ENCODE data around the gene NBEAL2.

GRCh38 chr3:47001731-47002170, 22.3 kb downstream of the NBEAL2 start:
- TF ChIP-seq TAF1 (IDR thresholded peaks at IDR 0.05; ENCODE audit: borderline replicate concordance, low read depth, low read length) (no peak), POLR2A (IDR thresholded peaks at IDR 0.05; ENCODE audit: low read depth, low read length) (no peak), POLR2AphosphoS5 (IDR thresholded peaks at IDR 0.05; ENCODE audit: low read depth, low read length) (no peak)

Measured in GM12892 (cell line).